Measurements from ENCODE around the gene LINC00237. TPM values are rescaled to one million over a fixed set of nuclear protein-coding genes. Genes with fewer than 3 reads are reported as not detected.

Gene LINC00237
- total RNA-seq, 4 donors from 2014 or later = not detected

GRCh38 chr20:21111416-21111815 lies 5.3 kb upstream of the LINC00237 start:
- TF ChIP-seq, protein P1, sequence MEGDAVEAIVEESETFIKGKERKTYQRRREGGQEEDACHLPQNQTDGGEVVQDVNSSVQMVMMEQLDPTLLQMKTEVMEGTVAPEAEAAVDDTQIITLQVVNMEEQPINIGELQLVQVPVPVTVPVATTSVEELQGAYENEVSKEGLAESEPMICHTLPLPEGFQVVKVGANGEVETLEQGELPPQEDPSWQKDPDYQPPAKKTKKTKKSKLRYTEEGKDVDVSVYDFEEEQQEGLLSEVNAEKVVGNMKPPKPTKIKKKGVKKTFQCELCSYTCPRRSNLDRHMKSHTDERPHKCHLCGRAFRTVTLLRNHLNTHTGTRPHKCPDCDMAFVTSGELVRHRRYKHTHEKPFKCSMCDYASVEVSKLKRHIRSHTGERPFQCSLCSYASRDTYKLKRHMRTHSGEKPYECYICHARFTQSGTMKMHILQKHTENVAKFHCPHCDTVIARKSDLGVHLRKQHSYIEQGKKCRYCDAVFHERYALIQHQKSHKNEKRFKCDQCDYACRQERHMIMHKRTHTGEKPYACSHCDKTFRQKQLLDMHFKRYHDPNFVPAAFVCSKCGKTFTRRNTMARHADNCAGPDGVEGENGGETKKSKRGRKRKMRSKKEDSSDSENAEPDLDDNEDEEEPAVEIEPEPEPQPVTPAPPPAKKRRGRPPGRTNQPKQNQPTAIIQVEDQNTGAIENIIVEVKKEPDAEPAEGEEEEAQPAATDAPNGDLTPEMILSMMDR (IDR thresholded peaks at IDR 0.05; ENCODE audit: low read depth) = no peak

- TF ChIP-seq, protein P1 (IDR thresholded peaks at IDR 0.05; ENCODE audit: low read depth) = no peak
Observed at GRCh38 chr20:21110811-21111210, 4.7 kb upstream of the LINC00237 start.

GRCh38 chr20:21109144-21109543 lies 3.0 kb upstream of the LINC00237 start:
- TF ChIP-seq, protein P1 (IDR thresholded peaks at IDR 0.05; ENCODE audit: low read depth) = no peak

DNA sequence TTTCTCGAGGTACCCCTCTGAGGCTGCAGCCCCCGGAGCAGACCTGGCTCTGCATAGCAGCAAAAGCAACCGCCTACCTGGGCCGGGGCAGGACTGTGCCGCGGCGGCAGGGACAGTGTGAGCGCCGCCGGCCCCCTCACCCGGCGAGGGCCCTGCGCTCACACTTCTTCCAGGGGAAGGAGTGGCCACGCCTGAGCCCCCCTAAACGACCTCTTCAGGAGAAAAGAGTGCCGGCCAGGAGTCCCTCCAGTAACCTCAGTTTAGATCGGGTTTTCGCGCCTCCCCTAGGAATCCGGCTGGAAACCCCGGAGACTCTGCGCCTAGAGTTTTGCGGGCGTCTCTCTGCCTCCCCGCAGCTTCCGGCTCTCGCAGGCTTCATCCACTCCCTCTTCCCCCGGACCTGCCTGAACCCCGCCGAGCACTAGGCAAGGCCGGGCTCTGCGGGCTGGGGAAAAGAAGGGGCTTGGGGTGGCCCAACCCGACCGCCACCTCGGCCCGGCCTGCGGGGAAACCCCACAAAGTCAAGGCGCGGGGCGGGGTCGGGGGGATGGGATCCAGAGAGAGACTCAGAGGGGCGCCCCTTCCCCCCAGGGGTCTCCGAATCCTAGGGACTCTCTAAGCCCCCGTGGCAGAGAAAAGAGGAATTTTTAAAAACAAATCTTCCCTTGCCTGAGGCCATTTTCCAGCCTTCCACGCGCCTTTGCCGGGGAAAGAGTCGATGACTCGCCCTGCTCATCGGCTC lies 558 bp downstream of the LINC00237 start:
- TF ChIP-seq, protein P1 (IDR thresholded peaks at IDR 0.05; ENCODE audit: low read depth) = no peak

DNA sequence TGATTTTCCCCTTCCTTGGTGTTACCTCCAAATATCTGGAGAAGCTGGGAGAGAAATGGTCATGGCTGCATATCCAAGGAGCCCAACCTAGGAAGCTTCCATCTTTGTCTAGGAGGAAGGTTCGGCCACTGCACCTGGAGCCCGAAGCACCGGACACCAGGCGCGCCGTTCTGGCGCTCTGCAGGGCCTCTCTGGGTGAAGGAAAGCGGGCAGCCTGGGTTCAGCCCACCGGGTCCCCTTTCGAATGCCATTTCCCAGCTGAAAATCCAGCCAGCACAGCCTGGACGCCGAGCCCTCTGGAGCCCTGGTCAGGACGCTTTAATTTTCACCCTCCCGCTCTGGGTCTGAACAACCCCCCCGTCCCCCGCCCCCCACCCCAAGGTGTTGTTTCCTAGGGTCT lies 1.2 kb downstream of the LINC00237 start:
- TF ChIP-seq, protein P1 (IDR thresholded peaks at IDR 0.05; ENCODE audit: low read depth) = no peak

DNA sequence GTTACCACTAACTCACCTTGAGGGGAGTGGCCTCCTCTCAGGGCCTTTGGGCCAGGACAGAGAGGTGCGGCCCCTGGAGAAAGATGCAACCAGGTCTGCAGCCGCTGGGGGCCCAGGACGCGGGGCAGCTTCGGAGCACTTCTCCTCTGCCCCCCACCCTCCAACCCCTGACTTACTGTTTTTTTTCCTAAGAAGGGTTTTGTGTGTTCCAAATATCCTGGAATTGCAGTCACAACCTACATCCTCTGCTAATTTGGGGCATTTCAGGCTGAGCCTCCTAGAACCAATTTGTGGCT lies 1.7 kb downstream of the LINC00237 start:
- TF ChIP-seq, protein P1 (IDR thresholded peaks at IDR 0.05; ENCODE audit: low read depth) = no peak

GRCh38 chr20:21103582-21104465 lies 2.3 kb downstream of the LINC00237 start:
- TF ChIP-seq, protein P1 (IDR thresholded peaks at IDR 0.05; ENCODE audit: low read depth) = no peak
